Endothelial cell (in vitro differentiated cells): Measurements from ENCODE around the gene GLS. TPM values are rescaled to one million over a fixed set of nuclear protein-coding genes. Genes with fewer than 3 reads are reported as not detected.
A peak's percentile ranks its signal among the peaks of the same experiment; 100 is the strongest.

Source experiments
- DNase-seq: peaks from one replicate; pipeline ENCODE4 v3.0.0; 2021; ENCODE audit warnings: low spot score
- H3K27ac Mint-ChIP-seq: one replicate; pipeline ENCODE4 v1.8.0; 2021; ENCODE audit warnings: mixed read lengths, inconsistent platforms; ENCODE audit not compliant: unreplicated experiment
- H3K27me3 Mint-ChIP-seq: one replicate; pipeline ENCODE4 v1.8.0; 2021; ENCODE audit warnings: mild to moderate bottlenecking, moderate library complexity, mixed read lengths, inconsistent platforms; ENCODE audit not compliant: unreplicated experiment
- H3K36me3 Mint-ChIP-seq: one replicate; pipeline ENCODE4 v1.8.0; 2021; ENCODE audit warnings: mild to moderate bottlenecking, low read depth, mixed read lengths, inconsistent platforms; ENCODE audit not compliant: unreplicated experiment
- H3K4me1 Mint-ChIP-seq: one replicate; pipeline ENCODE4 v1.8.0; 2021; ENCODE audit warnings: mild to moderate bottlenecking, mixed read lengths, inconsistent platforms; ENCODE audit not compliant: unreplicated experiment
- H3K4me3 Mint-ChIP-seq: one replicate; pipeline ENCODE4 v1.8.0; 2021; ENCODE audit warnings: mild to moderate bottlenecking, mixed read lengths, inconsistent platforms; ENCODE audit not compliant: unreplicated experiment
- H3K9me3 Mint-ChIP-seq: one replicate; pipeline ENCODE4 v1.8.0; 2021; ENCODE audit warnings: mixed read lengths, inconsistent platforms; ENCODE audit not compliant: unreplicated experiment
- CTCF ChIP-seq: fragments of 200-600 bp; sonication (generic); IDR thresholded peaks from one replicate; pipeline ENCODE4 v1.5.0; 2021; ENCODE audit warnings: antibody characterized with exemption; ENCODE audit not compliant: unreplicated experiment
- total RNA-seq: library from RNA; stranded (reverse); fragmentation: NEBNext Ultra II Directional; extraction: Animal tissue kit (Norgen Biotek cat#: 25700); gene quantifications from one replicate; pipeline ENCODE4 v1.2.1, GENCODE V29; 2021; ENCODE audit not compliant: unreplicated experiment

The GLS gene
- total RNA-seq, 1 donor from 2014 or later: 130 TPM

DNA sequence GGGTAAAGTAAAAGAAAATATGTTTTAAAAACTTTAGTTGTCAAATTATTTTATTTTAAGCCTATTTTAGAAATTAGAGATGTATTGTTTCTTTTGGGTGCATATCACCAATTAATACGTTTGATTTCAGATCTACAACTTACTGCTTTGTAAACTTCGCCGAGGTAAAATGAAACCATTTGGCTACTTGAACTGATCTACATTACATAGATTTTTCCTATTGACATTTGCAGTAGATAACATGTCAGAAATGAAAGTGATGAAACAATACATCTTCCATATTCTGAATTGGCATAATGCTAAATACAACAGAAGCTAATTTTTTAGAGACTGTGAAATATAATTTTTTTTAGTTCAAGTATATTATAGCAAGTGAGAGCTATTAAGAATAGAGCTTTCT is 39.5 kb downstream of the GLS start:
- Mint-ChIP-seq H3K27me3 (peaks cover 5% of the 10 kb centered on the region), H3K36me3 (peaks cover 32% of the 10 kb centered on the region), H3K4me1 (no peaks in the 10 kb centered on the region), H3K4me3 (no peak overlapping the region), H3K27ac (no peak overlapping the region), H3K9me3 (no peaks in the 10 kb centered on the region)
- TF ChIP-seq CTCF: no peak
- DNase-seq: no peak

- no peak for DNase-seq
- H3K36me3 Mint-ChIP-seq: peaks cover 21% of the 10 kb centered on the region
- no peaks in the 10 kb centered on the region for H3K4me1 Mint-ChIP-seq
- H3K9me3 Mint-ChIP-seq: no peaks in the 10 kb centered on the region
- H3K27me3 Mint-ChIP-seq: peaks cover 5% of the 10 kb centered on the region
- no peak overlapping the region for H3K27ac Mint-ChIP-seq
- no peak for TF ChIP-seq CTCF
- H3K4me3 Mint-ChIP-seq: no peak overlapping the region
Measured at GRCh38 chr2:190922376-190922775, 41.8 kb downstream of the GLS start.

GRCh38 chr2:190927301-190927700 is 46.7 kb downstream of the GLS start:
- TF ChIP-seq CTCF: no peak
- H3K27me3 Mint-ChIP-seq: peaks cover 1% of the 10 kb centered on the region
- H3K9me3 Mint-ChIP-seq: no peaks in the 10 kb centered on the region
- no peak for DNase-seq
- peak overlapping the region; percentile 48 for H3K27ac Mint-ChIP-seq
- peaks cover 22% of the 10 kb centered on the region for H3K36me3 Mint-ChIP-seq
- H3K4me1 Mint-ChIP-seq: no peaks in the 10 kb centered on the region
- no peak overlapping the region for H3K4me3 Mint-ChIP-seq

DNA sequence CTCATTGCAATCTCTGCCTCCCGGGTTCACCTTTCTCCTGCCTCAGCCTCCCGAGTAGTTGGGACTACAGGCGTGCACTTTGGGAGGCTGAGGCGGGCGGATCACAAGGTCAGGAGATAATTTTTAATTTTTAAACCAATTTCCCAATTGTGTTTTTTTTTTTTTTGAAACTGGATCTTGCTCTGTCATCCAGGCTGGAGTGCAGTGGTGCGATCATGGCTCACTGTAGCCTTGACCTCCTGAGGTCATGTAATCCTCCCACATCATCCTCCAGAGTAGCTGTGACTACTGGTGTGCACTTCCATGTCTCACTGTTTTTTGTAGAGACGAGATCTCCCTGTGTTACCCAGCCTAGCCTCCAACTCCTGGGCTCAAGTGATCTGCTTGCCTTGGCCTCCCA is 49.3 kb downstream of the GLS start:
- no peaks in the 10 kb centered on the region for H3K9me3 Mint-ChIP-seq

DNA sequence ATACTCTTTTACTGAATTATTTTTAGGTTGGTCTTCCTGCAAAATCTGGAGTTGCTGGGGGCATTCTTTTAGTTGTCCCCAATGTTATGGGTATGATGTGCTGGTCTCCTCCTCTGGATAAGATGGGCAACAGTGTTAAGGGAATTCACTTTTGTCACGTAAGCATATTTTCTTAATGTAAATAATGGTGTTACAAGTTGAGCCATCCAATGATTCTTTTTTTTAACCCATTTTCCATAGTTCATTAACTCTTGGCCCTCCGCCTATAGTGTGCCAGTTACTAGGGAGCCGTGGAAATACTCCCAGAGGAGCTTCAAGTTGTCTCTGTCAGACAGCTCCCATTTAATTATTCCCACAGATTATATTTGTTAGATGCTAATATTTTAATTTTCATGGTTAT is 49.8 kb downstream of the GLS start:
- no peak for TF ChIP-seq CTCF
- no peak overlapping the region for H3K4me3 Mint-ChIP-seq
- H3K4me1 Mint-ChIP-seq: no peaks in the 10 kb centered on the region
- no peaks in the 10 kb centered on the region for H3K9me3 Mint-ChIP-seq
- H3K36me3 Mint-ChIP-seq: peaks cover 8% of the 10 kb centered on the region
- H3K27me3 Mint-ChIP-seq: peaks cover 2% of the 10 kb centered on the region
- H3K27ac Mint-ChIP-seq: peak overlapping the region; percentile 36
- DNase-seq: no peak

More for the DNA sequence above, 49.3 kb downstream of the GLS start:
- Mint-ChIP-seq H3K4me1 (no peaks in the 10 kb centered on the region), H3K27me3 (peaks cover 2% of the 10 kb centered on the region), H3K36me3 (peaks cover 8% of the 10 kb centered on the region), H3K4me3 (peak overlapping the region; percentile 51), H3K27ac (peak overlapping the region; percentile 36)
- TF ChIP-seq CTCF: no peak
- no peak for DNase-seq
